ENCODE data around the gene CSRP1.
"Not testable (repeated sequence)": the region's sequence is repeated elsewhere in the genome, so short reads cannot be mapped to it uniquely, and the experiment has no call there.

The CSRP1 gene

DNA sequence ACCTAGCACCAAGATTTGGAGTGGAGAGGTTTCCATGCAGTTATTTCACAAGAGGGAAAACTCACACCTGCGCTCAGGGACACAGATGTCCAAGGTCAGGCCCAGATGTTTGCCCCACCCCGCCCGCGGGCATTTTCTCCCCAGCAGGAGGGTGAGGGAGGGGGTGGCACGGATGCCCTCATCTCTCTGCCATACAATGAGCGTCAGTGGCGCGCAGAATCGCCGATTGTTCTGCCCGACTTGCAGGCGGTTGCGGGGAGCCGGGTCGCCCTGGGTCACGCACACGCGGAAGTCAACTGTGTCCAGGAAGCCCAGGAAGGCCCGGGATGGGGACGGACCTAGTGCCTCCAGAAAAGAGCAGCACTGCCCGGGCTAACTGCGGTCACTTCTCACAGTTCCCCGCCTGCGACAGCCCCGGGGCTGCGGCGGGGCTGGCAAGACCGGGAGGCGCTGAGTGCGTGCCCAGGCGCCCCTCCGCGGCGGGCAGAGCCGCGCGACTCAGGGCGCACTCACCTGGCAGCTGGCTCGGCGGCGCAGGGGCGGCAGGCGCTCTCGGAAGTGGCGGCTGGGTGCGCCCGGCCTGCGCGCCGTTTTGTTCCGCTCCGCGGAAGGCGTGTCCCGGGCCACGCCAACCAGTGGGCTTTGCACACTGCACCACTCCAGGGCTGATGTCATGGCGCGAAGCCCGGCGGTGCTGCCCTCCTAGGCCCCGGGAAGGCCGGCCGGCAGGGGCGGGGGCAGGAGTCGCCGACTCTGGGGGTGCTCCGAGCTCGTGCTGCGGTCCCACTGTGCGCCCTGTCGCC, at the start of gene CSRP1:
CSRP1 (minus strand) TSS at position 567 of the 803 bp plus-strand sequence. CDS start 10,820 bp downstream, outside the sequence.
- peak in 55 of 56 donors; percentile 46 to 94 (median 81) for DNase-seq

DNA sequence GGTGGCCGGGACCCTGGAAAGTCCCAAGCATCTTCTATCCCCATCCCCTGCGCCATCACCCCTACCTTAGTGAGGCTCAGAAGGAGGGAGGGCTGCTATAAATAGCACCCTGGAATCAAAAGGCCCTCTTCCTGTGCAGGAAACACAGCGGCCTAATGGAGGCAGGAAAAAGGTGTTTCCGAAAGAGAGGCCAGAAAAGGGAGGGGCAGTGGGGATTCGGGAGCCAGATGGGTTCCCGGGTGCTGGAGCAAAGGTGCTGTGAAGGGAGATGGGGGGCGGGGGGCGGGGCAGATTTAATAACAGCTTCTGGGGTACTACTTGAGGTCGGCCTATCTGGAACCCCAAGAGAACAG, 48.6 kb upstream of the CSRP1 start:
- no peak for DNase-seq

DNA sequence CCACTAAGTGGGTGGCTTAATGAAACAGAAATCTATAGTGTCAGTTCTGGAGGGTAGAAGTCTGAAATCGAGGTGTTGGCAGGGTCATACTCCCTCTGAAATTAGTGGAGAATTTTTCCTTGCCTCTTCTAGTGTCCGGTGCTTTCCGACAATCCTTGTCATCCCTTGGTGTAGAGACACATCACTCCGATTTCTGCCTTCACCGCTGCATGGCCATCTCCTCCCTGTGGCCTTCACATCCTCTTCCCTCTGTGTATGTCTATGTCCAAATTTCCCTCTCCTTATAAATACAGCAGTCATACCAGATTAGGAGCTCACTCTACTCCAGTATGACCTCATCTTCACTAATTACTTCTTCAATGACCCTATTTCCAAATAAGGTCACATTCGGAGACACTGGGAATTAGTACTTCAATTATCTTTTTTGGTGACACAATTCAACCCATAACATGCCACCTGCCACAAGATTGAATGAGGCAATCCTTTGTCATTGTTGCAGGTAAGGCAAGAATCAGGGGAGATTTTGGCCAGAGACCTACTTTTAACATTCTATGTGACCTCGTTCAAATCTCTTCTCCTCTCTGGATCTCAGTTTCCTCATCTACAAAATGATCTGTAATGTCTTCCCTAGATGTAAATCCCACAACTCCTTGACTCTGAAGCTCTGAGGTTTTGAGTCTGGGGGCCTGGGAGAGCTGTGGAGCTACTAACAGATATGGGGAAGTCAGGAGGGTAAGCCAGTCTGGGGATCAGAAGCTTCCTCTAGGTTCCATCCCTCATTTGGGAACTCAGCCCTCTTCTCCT, 48.1 kb upstream of the CSRP1 start:
- no peak for DNase-seq

DNA sequence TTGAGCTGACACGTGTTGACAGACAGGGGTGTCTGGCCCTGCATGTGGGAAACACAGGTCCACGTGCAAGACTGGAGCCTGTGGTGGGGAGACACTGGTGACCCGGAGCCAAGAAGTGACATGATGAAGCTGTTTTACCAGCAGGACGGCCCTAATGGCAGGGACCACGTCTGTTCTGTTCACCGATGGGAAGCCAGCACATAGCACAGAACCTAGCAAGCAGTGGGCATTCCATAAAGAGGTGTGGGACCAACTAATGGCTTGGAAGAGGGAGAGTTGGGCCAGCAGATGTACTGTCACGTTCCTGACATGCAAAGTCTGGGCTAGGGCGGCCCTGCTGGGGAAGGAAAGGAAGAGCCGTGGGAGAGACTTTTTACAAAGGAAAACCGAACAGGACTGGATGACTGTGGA, 47.3 kb upstream of the CSRP1 start:
- DNase-seq = no peak

DNA sequence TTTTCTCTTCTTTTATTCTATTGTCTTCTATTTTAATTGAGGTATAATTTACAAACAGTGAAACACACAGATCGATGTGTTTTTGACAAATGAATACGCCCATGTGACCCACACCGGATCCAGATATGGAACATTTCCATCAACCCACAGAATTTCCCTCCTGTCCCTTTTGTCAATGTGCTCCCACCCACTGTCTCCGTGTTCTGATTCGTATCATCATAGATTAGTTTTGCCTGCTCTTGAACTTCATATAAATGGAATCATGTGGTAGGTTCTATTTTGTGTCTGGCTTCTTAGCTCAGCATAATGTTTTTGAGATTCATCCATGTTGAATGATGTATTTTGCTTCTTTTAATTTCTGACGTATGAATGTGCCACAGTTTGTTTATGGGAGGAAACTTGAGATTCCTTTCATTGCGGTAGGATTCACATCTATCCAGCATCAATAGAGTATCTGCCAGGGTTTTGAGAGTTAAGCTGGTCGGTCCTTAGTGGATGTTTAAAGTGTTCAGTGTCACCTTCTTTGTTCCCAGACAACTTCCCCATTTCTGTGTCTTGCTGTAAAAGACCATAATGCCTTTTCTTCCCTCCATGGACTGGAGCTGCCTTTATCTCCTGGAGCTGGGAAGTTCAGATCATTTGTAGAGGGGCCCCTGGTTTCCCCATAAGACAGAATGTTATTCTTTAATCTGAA, 46.7 kb upstream of the CSRP1 start:
- no peak for DNase-seq

DNA sequence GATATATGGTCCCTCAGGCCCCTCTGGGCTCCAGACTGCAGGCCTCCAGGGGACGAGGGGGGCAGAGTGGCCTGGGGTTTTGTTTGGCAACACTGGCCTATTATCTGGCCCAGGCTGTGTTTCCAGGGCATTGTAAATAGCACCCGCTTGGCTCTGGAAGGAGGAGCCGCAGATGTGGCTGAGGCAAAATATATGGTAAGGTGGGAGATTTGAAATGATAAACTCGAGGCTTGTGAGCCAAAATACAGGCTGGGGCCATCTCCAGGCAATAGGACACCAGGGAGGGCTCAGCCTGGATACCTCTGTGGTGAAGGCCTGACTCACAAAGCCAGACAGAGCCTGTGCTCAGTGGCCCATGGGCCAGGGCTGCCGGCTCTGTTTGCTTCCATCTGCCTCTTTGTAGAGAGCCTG, 46.0 kb upstream of the CSRP1 start:
- peak in 20 of 56 donors; percentile 19 to 68 (median 42) for DNase-seq

DNA sequence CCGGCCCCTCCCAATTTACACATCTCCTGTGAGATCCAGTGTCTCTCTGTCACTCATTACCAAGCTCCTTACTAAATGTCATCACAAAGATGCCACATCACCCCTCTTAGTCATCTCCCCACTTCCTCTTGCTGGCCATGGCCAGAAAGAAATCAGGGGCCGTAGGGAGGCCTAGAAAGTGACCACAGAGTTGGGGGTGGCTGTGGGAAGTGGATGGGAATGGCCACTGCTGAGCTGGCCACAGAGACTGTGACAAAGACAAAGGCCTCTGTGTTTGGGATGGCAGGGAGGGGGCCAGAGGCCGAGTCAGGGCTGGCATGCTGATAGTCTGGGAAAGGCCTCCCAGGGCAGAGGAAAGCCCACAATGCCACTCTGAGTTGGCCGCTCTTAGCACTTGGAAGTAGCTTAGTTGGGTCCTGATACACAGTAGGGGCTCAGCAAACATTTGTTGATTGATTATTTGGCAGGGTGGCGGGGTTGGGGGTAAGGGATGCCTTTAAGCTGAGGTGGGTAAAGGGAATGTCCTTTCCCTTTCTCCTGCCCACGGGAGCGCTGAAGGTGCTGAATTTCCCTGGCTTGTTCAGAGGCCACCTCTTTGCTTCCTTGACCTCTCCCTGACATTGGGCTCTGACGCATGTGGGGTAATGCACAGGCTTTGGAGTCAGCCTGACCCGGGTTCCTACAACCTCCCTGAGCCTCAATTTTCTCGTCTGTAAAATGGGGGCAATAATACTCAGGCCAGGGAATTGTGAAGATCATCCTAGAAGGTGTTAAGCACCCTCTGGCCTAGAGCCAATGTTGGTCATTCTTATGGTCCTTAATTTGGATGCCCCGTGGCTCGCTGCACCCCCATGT, 45.2 kb upstream of the CSRP1 start:
- peak in 53 of 56 donors; percentile 23 to 94 (median 80) for DNase-seq

DNA sequence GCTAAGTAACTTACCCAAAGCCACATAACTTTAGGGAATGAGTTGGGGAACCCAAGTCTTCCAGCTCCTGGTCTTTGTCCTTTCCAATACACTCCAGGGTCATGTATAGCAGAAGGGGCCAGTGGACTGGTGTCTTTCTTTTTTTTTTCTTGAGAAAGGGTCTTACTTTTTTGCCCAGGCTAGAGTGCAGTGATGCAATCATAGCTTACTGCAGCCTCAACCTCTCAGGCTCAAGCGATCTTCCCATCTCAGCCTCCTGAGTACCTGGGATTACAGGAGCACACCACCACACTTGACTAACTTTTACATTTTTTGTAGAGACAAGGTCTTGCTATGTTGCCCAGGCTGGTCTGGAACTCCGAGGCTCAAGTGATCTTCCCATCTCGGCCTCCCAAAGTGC, 44.2 kb upstream of the CSRP1 start:
- DNase-seq = no peak

DNA sequence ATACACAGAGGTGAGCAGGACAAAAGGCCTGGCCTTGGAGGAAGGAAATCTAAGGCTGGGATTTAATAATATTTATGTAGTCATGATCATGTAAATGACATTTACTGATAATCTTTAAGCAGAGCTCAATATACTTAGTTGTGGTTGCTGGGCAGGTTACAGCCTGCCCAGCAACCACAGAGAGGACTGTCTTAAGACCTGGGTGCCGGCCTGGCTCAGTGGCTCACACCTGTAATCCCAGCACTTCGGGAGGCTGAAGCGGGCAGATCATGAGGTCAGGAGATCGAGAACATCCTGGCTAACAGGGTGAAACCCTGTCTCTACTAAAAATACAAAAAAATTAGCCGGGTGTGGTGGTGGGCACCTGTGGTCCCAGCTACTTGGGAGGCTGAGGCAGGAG, 42.6 kb upstream of the CSRP1 start:
- not testable (repeated sequence) for DNase-seq

DNA sequence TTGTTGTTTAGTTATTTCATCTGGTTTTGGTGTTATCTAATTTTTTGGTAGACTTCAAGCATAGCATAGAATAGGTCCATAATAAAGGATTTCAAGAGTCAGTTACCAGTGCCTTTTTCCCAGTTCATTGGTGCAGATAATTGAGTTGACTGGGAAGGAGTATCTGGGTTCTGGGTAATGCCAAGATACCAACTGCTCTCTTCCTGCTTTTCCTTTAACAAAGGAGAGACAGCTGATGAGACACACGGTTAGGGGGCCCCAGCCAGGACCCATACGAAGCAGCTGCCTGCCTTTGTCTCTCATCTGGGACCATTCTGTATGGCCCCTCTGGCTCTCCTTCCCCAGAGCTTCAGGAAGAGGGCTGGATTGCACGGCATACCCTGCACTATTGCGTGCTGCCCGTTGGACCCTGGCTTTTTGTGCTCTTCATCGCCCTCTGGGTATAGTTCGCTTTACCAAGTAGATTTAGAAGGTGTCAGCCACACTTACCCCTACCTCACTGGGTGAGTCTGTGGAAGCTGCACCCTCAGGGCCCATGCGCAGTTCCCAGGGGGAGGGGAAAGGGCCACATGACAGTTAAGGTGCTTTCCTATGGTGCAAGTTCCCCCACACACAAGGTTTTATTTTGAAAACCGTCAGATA, 39.0 kb upstream of the CSRP1 start:
- no peak for DNase-seq

DNA sequence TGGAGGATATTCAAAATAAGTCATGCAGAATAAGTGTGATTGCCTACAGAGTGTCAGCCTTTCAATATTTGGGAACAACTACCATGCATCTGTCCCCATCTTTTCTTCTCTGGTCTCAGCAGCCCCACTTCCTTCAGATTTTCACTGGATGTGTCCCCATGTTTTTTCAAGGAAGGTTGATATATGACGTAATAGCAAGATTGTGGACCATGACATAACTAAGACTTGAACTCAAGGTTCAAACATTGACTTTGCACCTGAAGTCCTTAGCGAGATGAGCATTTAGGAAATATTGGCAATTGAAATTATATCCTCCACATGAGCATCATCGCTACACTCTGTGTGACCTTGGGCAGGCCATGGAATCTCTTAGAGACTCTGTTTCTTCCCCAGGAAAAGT, 37.8 kb upstream of the CSRP1 start:
- DNase-seq = no peak

DNA sequence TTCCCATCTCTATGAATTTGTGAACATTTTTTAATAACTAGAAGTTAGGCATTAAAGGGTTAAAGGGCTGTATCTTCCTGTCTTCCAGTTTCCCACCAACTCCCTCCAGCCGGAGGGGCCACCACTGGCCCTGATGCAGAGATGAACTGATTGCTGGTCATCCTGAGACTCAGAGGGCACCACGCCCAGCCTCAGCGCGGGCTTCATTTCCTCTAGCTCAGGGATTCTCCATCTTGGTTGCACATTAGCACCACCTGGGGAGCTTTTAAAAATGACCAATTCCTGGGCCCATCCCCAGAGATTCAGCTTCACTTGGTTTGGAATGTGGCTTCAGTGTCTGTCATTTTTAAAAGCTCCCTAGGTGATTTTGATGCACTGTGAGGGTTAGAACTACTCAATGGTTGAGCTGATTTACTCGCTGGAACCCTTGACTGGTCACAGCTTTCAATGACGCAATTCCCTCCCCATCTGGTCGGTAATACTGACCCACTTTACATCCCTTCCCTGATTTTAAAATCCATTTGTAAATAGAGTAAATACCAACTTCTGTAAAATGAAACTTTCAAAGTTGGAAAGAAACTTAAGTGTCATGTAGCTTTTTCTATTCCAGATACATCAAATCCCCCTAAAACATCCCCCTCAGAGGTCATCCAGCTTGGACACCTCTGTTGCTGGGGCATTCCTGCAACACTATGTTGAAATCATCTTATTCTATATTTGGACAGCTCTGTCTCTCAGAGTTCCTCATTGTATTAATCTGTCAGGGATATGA, 37.1 kb upstream of the CSRP1 start:
- no peak for DNase-seq

DNA sequence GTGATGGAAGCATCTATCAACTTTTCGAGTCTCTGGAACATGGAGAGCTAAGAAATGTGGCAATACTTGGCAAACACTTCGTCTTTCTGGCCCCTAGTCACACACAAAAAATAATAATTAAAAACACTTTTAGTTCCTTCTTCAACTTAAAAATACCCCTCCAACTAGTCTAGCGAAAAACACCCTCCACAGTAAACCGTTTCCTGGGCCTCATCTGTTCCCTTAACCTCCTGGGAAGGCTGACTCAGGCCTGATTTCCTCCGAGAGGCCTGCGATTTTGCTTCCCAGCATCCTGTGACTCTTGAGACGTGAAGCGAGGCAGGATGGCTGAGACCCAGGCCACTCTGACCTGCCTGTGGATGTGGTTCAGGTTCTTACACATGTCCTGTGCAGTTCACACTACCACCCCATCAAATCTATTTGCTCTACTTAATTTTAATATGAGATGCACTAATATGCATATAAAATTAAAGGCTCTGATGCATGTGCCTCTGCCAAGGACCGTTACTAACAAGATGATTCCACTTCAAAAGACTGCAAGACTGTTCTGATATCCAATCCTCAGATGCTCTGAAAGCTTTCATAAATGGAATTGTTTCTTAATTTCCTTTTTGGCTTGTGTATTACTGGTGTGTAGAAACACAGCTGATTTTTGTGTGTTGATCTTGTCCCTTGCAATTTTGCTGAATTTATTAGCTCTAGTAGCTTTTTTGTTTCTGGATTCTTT, 35.5 kb upstream of the CSRP1 start:
- DNase-seq = no peak

DNA sequence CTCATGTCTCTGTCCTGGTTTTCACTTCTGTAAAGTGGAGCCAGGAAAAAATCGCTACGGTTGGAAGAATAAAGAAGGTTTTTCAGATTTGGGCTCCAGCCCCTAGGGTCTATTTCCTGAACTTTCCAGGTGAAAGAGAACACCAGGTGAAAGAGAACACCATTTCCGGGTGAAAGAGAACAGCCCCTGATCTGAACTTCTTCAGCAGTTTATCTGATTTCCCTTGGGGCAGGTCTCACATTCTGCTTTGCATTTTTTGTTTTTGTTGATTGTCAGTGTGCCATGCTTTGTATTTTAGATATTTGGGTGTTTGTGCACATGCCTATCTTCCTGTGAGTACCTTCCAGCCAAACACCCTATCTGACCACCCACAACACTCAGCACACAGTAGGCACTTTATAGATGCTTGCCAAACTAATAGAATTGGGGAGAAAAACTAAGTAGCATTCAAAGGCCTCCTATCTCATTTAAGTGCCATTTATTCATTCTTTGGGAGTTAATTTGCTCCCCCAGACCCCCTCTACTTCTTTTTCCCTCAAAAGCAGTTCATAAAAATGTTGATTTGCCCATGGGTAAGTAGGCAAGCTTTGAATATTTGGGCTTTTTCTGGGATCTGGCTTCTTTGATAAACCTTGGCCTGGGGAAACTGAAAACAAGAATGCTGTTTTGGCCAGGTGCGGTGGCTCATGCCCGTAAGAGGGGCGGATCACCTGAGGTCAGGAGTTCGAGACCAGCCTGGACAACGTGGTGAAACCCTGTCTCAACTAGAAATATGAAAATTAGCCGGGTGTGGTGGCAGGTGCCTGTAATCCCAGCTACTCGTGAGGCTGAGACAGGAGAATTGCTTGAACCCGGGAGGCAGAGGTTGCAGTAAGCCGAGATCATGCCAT, 34.2 kb upstream of the CSRP1 start:
- no peak for DNase-seq

DNA sequence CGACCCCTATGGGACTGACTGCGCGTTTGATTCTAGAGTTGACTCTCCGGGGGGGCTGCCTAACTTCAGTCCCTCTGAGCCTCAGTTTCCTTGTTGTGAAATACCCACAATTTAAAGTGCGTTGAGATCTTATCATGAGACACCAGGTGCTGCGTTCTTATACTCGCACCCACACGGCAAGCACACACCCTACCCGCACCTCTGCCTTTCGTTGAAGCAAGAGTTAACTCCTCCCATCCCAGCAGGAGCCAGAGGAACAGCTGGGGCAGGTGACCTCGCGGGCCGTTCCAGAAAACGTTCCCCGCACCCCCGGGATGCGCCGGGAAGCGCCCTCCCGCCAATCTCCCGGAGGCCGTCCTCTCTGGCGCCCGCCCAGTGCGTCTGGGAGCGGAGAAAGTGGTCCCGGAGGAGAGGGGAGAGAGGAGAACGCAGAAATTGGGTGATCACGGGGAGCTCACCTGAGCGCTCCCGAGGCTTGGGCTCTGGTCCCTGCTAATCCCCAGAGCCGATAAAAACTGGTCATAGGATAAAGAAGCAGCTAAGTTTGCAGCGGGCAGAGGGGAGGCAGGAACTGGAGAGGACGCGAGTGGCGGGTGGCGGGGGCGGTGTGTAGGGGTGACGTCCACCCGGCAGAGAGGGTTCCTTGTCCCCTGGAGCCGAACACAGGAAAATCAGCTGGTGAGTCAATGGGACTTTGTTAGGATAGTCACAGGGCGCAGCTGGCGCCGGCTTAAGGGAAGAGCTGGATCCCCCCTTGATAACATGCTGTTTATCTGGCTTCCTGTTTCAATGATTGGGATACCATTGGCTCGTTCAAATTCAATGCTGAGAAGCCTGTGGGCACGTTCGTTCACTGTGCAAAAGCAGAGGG, 32.9 kb upstream of the CSRP1 start:
- DNase-seq = peak in 52 of 56 donors; percentile 30 to 89 (median 70)

DNA sequence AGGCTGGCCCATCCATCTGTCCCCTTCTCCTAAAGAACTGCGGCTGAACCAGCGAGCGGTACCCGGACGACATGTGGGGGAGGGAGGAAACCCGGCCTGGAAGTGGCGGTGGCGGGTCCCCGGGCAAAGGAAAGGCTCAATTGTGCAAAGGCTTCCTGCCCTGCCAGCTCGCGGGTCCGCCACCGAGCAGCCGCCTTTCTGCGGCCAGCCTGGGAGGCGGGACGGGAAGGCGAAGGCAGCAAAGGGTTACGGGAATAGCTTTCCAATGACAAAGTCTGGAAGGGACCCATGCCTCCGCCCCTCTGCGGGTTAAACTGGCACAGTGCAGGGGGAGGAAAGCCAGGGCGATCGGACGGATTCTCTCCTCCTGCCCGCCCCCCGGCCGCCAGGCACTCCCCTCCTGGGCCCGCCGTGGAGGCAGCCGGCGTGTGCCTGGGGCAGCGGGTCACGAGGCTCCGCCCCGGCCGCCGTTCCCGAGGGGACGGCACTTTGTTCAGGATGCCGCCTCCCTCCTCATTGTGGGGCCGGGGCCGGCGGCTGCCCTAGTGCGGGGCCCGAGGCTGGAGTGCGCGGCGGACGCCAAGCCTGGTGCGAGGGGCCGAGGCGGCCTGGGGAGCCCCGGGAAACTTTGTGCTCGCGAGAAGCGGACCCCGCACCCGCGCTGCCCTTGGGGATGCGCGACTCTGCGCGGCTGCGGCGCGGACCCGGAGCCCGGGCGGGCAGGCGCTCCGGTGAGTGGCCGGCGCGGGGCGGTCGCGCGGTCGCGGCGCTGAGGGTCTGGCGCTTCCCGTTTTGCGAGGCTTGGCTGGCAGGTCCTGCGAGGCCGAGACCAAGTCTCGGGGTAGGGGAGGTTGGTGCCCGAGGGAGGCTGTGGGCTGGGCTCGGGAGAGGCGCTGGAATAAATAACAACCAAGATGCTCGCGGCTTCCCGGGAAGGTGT, 32.0 kb upstream of the CSRP1 start, which contains the start of gene NAV1:
NAV1 (plus strand) TSS at position 516 of the 940 bp plus-strand sequence. CDS start 83,758 bp downstream, outside the sequence.
- peak in 43 of 56 donors; percentile 32 to 83 (median 63) for DNase-seq

Measured in amygdala (tissue), 56 donors.